PC-3 (cell line): Measurements from ENCODE around the gene XNDC1N. TPM values are rescaled to one million over a fixed set of nuclear protein-coding genes. Genes with fewer than 3 reads are reported as not detected.

ENCODE experiments used
- ATAC-seq: fragments of 200-7000 bp; cut with Tn5 transposase; 2 replicates; pipeline ENCODE4 v1.9.1; 2020; ENCODE audit warnings: mild to moderate bottlenecking, moderate library complexity
- BruUV-seq: library from RNA; stranded (reverse); fragments of 400-500 nt; replicated peaks from 2 replicates; lab custom pipeline; 2021; lab: Mats Ljungman, UMichigan
- CTCF ChIA-PET: fragments of 300-600 bp; sonication (Branson Sonifier 250); formaldehyde crosslinking; loops from one replicate; lab custom pipeline; 2022; ENCODE audit warnings: antibody characterized with exemption; lab: Charles Lee
- POLR2A ChIA-PET: fragments of 300-600 bp; sonication (Branson Sonifier 250); formaldehyde crosslinking; loops from one replicate; lab custom pipeline; 2022; ENCODE audit warnings: antibody characterized with exemption; ENCODE audit not compliant: unreplicated experiment; lab: Charles Lee
- DNase-seq: peaks from one replicate; pipeline ENCODE4 v3.0.0-alpha.2; 2015
- H2AFZ ChIP-seq: fragments of 300-600 bp; sonication (generic); 2 replicates; pipeline ENCODE4 v1.6.0; 2016; ENCODE audit warnings: antibody characterized with exemption, low read length
- H3F3A ChIP-seq: fragments of 300-600 bp; sonication (generic); one replicate; pipeline ENCODE4 v1.6.0; 2017; ENCODE audit warnings: antibody characterized with exemption, low read length, control low read depth, mild to moderate bottlenecking; ENCODE audit not compliant: unreplicated experiment
- H3K27ac ChIP-seq: fragments of 300-600 bp; sonication (generic); 2 replicates; pipeline ENCODE4 v1.5.1; 2016; ENCODE audit warnings: mild to moderate bottlenecking, low read length
- H3K27me3 ChIP-seq: fragments of 300-600 bp; sonication (generic); 2 replicates; pipeline ENCODE4 v1.6.1; 2016; ENCODE audit warnings: low read length, mixed read lengths
- H3K36me3 ChIP-seq: fragments of 300-600 bp; sonication (generic); 2 replicates; pipeline ENCODE4 v1.6.1; 2016; ENCODE audit warnings: low read depth, mixed run types, low read length, mixed read lengths
- H3K4me1 ChIP-seq: fragments of 300-600 bp; sonication (generic); 2 replicates; pipeline ENCODE4 v1.5.1; 2016; ENCODE audit warnings: low read length; ENCODE audit not compliant: insufficient read depth
- H3K4me2 ChIP-seq: fragments of 300-600 bp; sonication (generic); 2 replicates; pipeline ENCODE4 v1.6.0; 2016; ENCODE audit warnings: low read length
- H3K4me3 ChIP-seq: fragments of 300-600 bp; sonication (generic); 2 replicates; pipeline ENCODE4 v1.5.1; 2016; ENCODE audit warnings: mild to moderate bottlenecking, low read length, mixed read lengths
- H3K79me2 ChIP-seq: fragments of 300-600 bp; sonication (generic); 2 replicates; pipeline ENCODE4 v1.6.1; 2017; ENCODE audit warnings: low read length, mixed read lengths
- H3K9ac ChIP-seq: fragments of 300-600 bp; sonication (generic); 2 replicates; pipeline ENCODE4 v1.6.0; 2016; ENCODE audit warnings: mild to moderate bottlenecking, low read length
- H3K9me2 ChIP-seq: fragments of 300-600 bp; sonication (generic); replicated peaks from 2 replicates; pipeline ENCODE4 v1.6.1; 2016; ENCODE audit warnings: mixed run types, low read length, mixed read lengths
- H3K9me3 ChIP-seq: fragments of 300-600 bp; sonication (generic); 2 replicates; pipeline ENCODE4 v1.6.1; 2016; ENCODE audit warnings: low read length, mixed read lengths
- H4K20me1 ChIP-seq: fragments of 300-600 bp; sonication (generic); 2 replicates; pipeline ENCODE4 v1.6.1; 2016; ENCODE audit warnings: low read length, mixed read lengths
- EZH2 ChIP-seq: fragments of 300-600 bp; sonication (generic); IDR thresholded peaks from one replicate; pipeline ENCODE4 v1.6.1; 2017; ENCODE audit warnings: antibody characterized with exemption, mild to moderate bottlenecking, low read length; ENCODE audit not compliant: unreplicated experiment
- EZH2phosphoT487 ChIP-seq: fragments of 300-600 bp; sonication (generic); IDR thresholded peaks from 2 replicates; pipeline ENCODE4 v1.6.1; 2018; ENCODE audit warnings: mild to moderate bottlenecking, antibody characterized with exemption, low read length, borderline replicate concordance
- intact Hi-C: fragments of 100-400 bp; cut with micrococcal nuclease; formaldehyde crosslinking; loops from 2 replicates; pipeline ENCODE4 v1.9.0; 2023
- total RNA-seq: library from RNA; depleted of rRNA; stranded (reverse); fragments of >200 nt; gene quantifications from 2 replicates; pipeline ENCODE4 v1.2.3, GENCODE V29; 2014
- TF ChIP-seq, protein P1 (sequence below): fragments of 300-600 bp; sonication (generic); conservative IDR thresholded peaks from 2 replicates; pipeline ENCODE4 v1.5.1; 2017; ENCODE audit warnings: antibody characterized with exemption, low read depth, mild to moderate bottlenecking, low read length

XNDC1N gene
- total RNA-seq, 1 experiment from 2014 or later: 14.0 TPM

DNA sequence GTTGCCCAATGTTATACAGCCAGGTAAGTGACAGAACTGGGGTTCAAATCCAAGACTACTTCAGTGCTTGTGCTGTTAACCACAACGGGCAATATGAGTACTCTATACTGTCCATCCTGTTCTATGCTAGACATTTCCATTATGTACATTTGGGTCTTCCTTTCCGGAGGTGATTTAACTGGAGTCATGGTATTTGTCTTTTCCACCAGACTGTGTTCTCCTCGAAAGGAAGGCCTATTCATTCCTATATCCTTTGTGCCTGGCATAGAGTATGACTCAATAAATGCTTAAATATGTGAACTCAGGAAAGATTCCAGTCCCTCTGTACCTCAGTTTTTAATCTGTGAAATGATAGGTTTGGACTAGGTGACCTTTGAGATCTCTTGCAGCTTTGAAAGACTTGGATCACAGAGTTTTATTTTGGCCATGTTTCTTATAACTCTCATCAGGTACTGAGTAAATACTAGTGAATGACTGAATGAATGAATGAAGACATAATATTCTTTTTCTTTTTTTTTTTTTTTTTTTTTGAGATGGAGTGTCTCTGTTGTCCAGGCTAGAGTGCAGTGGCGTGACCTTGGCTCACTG lies 7.0 kb upstream of the XNDC1N start:
- H3K9ac ChIP-seq: no peak overlapping the region
- no peak overlapping the region for H3K4me3 ChIP-seq
- no peaks in the 10 kb centered on the region for H3K27me3 ChIP-seq
- no peak overlapping the region for H2AFZ ChIP-seq
- H3K4me1 ChIP-seq: peaks cover 14% of the 10 kb centered on the region; the same call in 1 of the 2 replicates
- H3K36me3 ChIP-seq: peaks cover 7% of the 10 kb centered on the region; the same call in 1 of the 2 replicates
- DNase-seq: no peak
- H3K9me3 ChIP-seq: no peaks in the 10 kb centered on the region
- peaks cover 98% of the 10 kb centered on the region for H3K79me2 ChIP-seq
- H3K4me2 ChIP-seq: 0 out of 2 replicates have a peak overlapping the region, but pooled peaks have one; percentile 7
- POLR2A ChIA-PET: no interaction called here
- CTCF ChIA-PET: no interaction called here
- no peak for TF ChIP-seq EZH2phosphoT487
- no peaks in the 10 kb centered on the region for H3F3A ChIP-seq
- no peaks in the 10 kb centered on the region for H3K9me2 ChIP-seq
- ATAC-seq: no peak; the same call in 1 of the 2 replicates
- intact Hi-C loops: no loop called here
- no peak overlapping the region for H3K27ac ChIP-seq
- BruUV-seq: no TSS peak
- peaks cover 18% of the 10 kb centered on the region for H4K20me1 ChIP-seq

GRCh38 chr11:71934213-71934612 lies 5.8 kb upstream of the XNDC1N start:
- H3K4me3 ChIP-seq: no peak overlapping the region
- no peak overlapping the region for H3K4me2 ChIP-seq
- intact Hi-C loops: no loop called here
- POLR2A ChIA-PET: no interaction called here
- H3K27ac ChIP-seq: no peak overlapping the region
- TF ChIP-seq EZH2phosphoT487 (no peak), EZH2 (no peak)
- TF ChIP-seq, protein P1, sequence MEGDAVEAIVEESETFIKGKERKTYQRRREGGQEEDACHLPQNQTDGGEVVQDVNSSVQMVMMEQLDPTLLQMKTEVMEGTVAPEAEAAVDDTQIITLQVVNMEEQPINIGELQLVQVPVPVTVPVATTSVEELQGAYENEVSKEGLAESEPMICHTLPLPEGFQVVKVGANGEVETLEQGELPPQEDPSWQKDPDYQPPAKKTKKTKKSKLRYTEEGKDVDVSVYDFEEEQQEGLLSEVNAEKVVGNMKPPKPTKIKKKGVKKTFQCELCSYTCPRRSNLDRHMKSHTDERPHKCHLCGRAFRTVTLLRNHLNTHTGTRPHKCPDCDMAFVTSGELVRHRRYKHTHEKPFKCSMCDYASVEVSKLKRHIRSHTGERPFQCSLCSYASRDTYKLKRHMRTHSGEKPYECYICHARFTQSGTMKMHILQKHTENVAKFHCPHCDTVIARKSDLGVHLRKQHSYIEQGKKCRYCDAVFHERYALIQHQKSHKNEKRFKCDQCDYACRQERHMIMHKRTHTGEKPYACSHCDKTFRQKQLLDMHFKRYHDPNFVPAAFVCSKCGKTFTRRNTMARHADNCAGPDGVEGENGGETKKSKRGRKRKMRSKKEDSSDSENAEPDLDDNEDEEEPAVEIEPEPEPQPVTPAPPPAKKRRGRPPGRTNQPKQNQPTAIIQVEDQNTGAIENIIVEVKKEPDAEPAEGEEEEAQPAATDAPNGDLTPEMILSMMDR: no peak
- H4K20me1 ChIP-seq: peaks cover 18% of the 10 kb centered on the region
- H3K79me2 ChIP-seq: peaks cover 98% of the 10 kb centered on the region
- H2AFZ ChIP-seq: no peak overlapping the region
- no TSS peak for BruUV-seq
- DNase-seq (no peak), ATAC-seq (no peak)
- no peaks in the 10 kb centered on the region for H3K27me3 ChIP-seq
- H3K9ac ChIP-seq: no peak overlapping the region
- peaks cover 22% of the 10 kb centered on the region for H3K4me1 ChIP-seq
- H3K9me2 ChIP-seq: no peaks in the 10 kb centered on the region
- CTCF ChIA-PET: no interaction called here
- peaks cover 5% of the 10 kb centered on the region; the same call in 1 of the 2 replicates for H3K36me3 ChIP-seq
- no peaks in the 10 kb centered on the region for H3K9me3 ChIP-seq
- H3F3A ChIP-seq: no peaks in the 10 kb centered on the region

DNA sequence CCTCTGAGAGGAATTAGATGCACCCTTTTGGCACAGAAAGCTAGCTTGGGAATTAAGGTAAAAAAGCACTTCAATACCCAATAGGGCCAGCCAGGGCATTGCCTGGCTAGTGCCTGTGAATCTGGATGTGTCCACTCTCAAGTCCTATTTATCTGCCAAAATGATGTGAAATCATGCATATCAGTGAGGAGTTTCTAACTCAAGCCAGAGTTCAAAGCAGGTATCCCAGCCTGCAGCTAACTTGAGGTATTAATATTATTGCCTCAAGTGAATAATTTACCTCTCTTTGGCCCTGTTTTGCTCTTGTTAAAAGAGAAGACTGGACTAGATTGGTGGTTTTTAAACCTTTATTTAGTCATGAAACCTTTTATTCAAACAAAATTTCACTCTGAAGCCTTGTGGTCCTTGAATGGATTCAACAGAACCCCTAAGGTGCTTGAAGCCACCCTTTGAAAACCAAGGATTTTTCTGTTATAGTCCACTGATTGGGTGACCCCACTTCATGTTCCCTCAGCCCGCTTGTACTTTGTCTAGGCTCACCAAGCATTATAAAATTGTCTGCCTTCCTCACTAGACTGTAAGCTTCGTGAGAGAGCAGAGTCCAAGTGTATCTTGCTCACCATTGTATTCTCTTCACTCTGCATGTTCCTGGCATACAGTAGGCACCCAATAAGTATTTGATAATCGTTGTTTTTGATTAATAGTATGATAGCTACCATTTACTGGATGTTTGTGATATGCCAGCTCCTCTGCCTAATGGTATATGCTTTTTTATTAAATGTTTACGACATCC lies 4.9 kb upstream of the XNDC1N start:
- peaks cover 18% of the 10 kb centered on the region for H4K20me1 ChIP-seq
- no peaks in the 10 kb centered on the region for H3K9me3 ChIP-seq
- no peak overlapping the region for H2AFZ ChIP-seq
- no peak overlapping the region for H3K9ac ChIP-seq
- TF ChIP-seq EZH2 (no peak), EZH2phosphoT487 (no peak)
- TF ChIP-seq, protein P1: no peak
- ChIA-PET POLR2A (no interaction called here), CTCF (no interaction called here)
- no peak overlapping the region for H3K4me2 ChIP-seq
- H3K79me2 ChIP-seq: peaks cover 98% of the 10 kb centered on the region
- no peaks in the 10 kb centered on the region for H3K27me3 ChIP-seq
- no peak for DNase-seq
- BruUV-seq: no TSS peak
- H3K9me2 ChIP-seq: no peaks in the 10 kb centered on the region
- peaks cover 5% of the 10 kb centered on the region; the same call in 1 of the 2 replicates for H3K36me3 ChIP-seq
- peaks cover 22% of the 10 kb centered on the region for H3K4me1 ChIP-seq
- H3K27ac ChIP-seq: no peak overlapping the region
- no peak for ATAC-seq
- H3F3A ChIP-seq: no peaks in the 10 kb centered on the region
- intact Hi-C loops: no loop called here
- H3K4me3 ChIP-seq: no peak overlapping the region
